ENCODE data around the gene RAP2A.

RAP2A gene

DNA sequence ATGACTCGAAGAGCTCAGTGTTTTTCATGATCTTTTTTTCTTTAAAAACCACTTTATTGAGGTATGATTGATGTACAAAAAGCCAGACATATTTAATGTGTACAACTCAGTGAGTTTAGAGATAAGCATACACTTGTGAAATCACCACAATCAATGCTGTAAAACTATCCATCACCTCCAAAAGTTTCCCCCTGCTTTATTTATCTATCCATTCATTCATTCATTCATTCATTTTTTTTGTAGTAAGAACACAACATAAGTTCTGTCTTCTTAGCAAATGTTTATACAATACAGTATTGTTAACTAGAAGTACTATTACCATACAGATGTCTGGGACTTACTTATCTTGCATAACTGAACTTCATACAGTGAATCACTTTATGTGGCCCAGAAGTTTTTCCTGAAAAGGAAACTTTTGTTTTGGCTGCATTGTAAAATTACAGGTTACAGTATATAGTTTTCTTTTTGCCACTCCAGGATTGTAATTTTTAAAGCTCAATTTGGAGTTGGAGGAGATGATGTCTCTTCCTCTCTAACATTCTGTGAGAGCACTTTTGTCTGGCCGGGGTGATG lies 6.7 kb downstream of the RAP2A start:
- no peaks in the 10 kb centered on the region for H3K27me3 ChIP-seq (ENCODE audit: insufficient read depth, low read length, poor library complexity)
- no peaks in the 10 kb centered on the region for H3K9me3 ChIP-seq (ENCODE audit: insufficient read depth, low read length, severe bottlenecking)
- ATAC-seq (ENCODE audit: insufficient read depth, low read depth): no peak
- peaks cover 6% of the 10 kb centered on the region; the same call in 1 of the 2 replicates for H4K20me1 ChIP-seq (ENCODE audit: insufficient read depth, low read length)
- H2AFZ ChIP-seq (ENCODE audit: low read depth, low read length): no peak overlapping the region
- H3K4me1 ChIP-seq (ENCODE audit: insufficient read depth, low read length): peaks cover 30% of the 10 kb centered on the region
- peaks cover 53% of the 10 kb centered on the region for H3K79me2 ChIP-seq (ENCODE audit: insufficient read depth, low read length)
- H3K27ac ChIP-seq (ENCODE audit: low read length): no peak overlapping the region
- no peak overlapping the region for H3K4me3 ChIP-seq (ENCODE audit: low read depth in 1 of 2, low read length in 2 of 2)
- no peak for TF ChIP-seq EZH2 (IDR thresholded peaks at IDR 0.05; ENCODE audit: borderline replicate concordance, low read depth, low read length, severe bottlenecking)
- TF ChIP-seq, protein P1, sequence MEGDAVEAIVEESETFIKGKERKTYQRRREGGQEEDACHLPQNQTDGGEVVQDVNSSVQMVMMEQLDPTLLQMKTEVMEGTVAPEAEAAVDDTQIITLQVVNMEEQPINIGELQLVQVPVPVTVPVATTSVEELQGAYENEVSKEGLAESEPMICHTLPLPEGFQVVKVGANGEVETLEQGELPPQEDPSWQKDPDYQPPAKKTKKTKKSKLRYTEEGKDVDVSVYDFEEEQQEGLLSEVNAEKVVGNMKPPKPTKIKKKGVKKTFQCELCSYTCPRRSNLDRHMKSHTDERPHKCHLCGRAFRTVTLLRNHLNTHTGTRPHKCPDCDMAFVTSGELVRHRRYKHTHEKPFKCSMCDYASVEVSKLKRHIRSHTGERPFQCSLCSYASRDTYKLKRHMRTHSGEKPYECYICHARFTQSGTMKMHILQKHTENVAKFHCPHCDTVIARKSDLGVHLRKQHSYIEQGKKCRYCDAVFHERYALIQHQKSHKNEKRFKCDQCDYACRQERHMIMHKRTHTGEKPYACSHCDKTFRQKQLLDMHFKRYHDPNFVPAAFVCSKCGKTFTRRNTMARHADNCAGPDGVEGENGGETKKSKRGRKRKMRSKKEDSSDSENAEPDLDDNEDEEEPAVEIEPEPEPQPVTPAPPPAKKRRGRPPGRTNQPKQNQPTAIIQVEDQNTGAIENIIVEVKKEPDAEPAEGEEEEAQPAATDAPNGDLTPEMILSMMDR (IDR thresholded peaks at IDR 0.05; ENCODE audit: borderline replicate concordance, extremely low read depth, low read length, poor library complexity, severe bottlenecking): no peak
- H3K36me3 ChIP-seq (ENCODE audit: insufficient read depth, low read length): peaks cover 13% of the 10 kb centered on the region
- no peak for DNase-seq
- no peak overlapping the region for H3K9ac ChIP-seq (ENCODE audit: low read depth, low read length)
- no peak overlapping the region for H3K4me2 ChIP-seq (ENCODE audit: insufficient read depth, low read length)

DNA sequence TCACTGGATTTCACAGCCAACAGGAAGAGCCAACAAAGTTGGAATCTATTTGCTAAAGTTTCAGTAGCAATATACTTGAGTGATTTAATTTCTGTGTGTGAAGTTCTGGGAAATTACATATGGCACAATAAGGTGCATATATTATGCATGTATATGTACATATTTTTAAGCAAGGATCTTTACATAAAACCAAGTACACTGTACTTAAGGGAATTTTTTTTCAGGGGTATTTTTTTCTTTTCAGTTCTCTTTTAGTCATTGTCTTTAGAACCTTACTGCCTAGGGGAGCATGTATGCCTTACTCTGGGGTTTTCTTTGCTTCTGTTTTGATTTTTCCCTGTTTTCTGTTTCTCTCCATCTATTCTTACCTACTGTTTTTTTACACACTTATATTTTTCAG lies 7.4 kb downstream of the RAP2A start:
- H3K4me1 ChIP-seq (ENCODE audit: insufficient read depth, low read length): peaks cover 23% of the 10 kb centered on the region
- H3K27ac ChIP-seq (ENCODE audit: low read length): no peak overlapping the region
- no peak overlapping the region for H3K4me2 ChIP-seq (ENCODE audit: insufficient read depth, low read length)
- ATAC-seq (ENCODE audit: insufficient read depth, low read depth) (no peak), DNase-seq (no peak)
- no peak overlapping the region for H3K4me3 ChIP-seq (ENCODE audit: low read depth in 1 of 2, low read length in 2 of 2)
- H4K20me1 ChIP-seq (ENCODE audit: insufficient read depth, low read length): 0 out of 2 replicates have a peak, but pooled peaks cover 4% of the 10 kb centered on the region
- TF ChIP-seq EZH2 (IDR thresholded peaks at IDR 0.05; ENCODE audit: borderline replicate concordance, low read depth, low read length, severe bottlenecking): no peak
- TF ChIP-seq, protein P1 (IDR thresholded peaks at IDR 0.05; ENCODE audit: borderline replicate concordance, extremely low read depth, low read length, poor library complexity, severe bottlenecking): no peak
- no peaks in the 10 kb centered on the region for H3K27me3 ChIP-seq (ENCODE audit: insufficient read depth, low read length, poor library complexity)
- no peak overlapping the region for H2AFZ ChIP-seq (ENCODE audit: low read depth, low read length)
- peaks cover 15% of the 10 kb centered on the region for H3K36me3 ChIP-seq (ENCODE audit: insufficient read depth, low read length)
- peaks cover 48% of the 10 kb centered on the region for H3K79me2 ChIP-seq (ENCODE audit: insufficient read depth, low read length)
- H3K9ac ChIP-seq (ENCODE audit: low read depth, low read length): no peak overlapping the region
- H3K9me3 ChIP-seq (ENCODE audit: insufficient read depth, low read length, severe bottlenecking): no peaks in the 10 kb centered on the region

GRCh38 chr13:97445522-97446187 lies 11.7 kb downstream of the RAP2A start:
- no peaks in the 10 kb centered on the region for H3K9me3 ChIP-seq (ENCODE audit: insufficient read depth, low read length, severe bottlenecking)
- H3K4me2 ChIP-seq (ENCODE audit: insufficient read depth, low read length): no peak overlapping the region
- no peak overlapping the region for H3K27ac ChIP-seq (ENCODE audit: low read length)
- no peak for TF ChIP-seq EZH2 (IDR thresholded peaks at IDR 0.05; ENCODE audit: borderline replicate concordance, low read depth, low read length, severe bottlenecking)
- TF ChIP-seq, protein P1 (IDR thresholded peaks at IDR 0.05; ENCODE audit: borderline replicate concordance, extremely low read depth, low read length, poor library complexity, severe bottlenecking): no peak
- ATAC-seq (ENCODE audit: insufficient read depth, low read depth) (no peak), DNase-seq (no peak)
- H3K79me2 ChIP-seq (ENCODE audit: insufficient read depth, low read length): peaks cover 32% of the 10 kb centered on the region
- no peak overlapping the region for H3K9ac ChIP-seq (ENCODE audit: low read depth, low read length)
- H4K20me1 ChIP-seq (ENCODE audit: insufficient read depth, low read length): no peaks in the 10 kb centered on the region
- H3K36me3 ChIP-seq (ENCODE audit: insufficient read depth, low read length): 0 out of 2 replicates have a peak, but pooled peaks cover 22% of the 10 kb centered on the region
- no peak overlapping the region for H2AFZ ChIP-seq (ENCODE audit: low read depth, low read length)
- no peaks in the 10 kb centered on the region for H3K27me3 ChIP-seq (ENCODE audit: insufficient read depth, low read length, poor library complexity)
- no peaks in the 10 kb centered on the region for H3K4me1 ChIP-seq (ENCODE audit: insufficient read depth, low read length)
- H3K4me3 ChIP-seq (ENCODE audit: low read depth in 1 of 2, low read length in 2 of 2): no peak overlapping the region

Data from DND-41 (cell line).